ENCODE measurements around the gene ZNF493.

The ZNF493 gene

DNA sequence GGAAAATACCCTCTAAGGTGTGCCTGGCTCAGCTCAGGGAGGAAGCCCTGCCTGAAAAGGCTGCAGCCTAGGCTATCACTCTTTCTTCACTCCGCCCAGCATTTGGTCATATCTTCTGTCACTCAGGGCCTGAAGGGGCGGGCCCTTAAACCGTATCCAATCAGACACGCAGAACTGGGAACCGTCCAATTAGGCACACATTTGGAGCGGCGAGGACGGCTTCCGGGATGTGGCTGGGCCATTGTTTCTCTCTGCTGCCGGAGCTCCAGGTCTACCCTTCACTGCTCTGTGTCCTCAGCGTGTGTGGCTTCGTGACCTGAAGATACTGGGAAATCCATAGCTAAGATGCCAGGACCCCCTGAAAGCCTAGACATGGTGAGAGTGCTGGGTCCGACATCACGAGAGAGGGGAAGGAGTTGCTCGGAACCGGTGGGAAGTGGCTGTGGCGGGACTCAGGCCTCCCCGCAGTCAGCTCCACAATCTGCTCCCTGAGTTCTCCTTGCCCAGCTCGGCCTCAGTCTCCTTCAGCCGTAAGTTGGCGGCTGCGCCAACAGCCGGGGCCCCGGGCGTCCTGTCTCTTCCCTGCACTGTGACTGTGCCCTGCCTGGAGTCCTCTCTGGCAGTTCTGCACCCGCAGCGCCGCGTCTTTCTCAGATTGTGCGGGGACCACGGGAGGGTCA, at the start of gene ZNF493:
ZNF493 (plus strand) TSS at position 241 of the 680 bp plus-strand sequence; CDS start at position 346, 105 bp downstream.
- peak; percentile 82 for DNase-seq (ENCODE audit: low read depth)

DNA sequence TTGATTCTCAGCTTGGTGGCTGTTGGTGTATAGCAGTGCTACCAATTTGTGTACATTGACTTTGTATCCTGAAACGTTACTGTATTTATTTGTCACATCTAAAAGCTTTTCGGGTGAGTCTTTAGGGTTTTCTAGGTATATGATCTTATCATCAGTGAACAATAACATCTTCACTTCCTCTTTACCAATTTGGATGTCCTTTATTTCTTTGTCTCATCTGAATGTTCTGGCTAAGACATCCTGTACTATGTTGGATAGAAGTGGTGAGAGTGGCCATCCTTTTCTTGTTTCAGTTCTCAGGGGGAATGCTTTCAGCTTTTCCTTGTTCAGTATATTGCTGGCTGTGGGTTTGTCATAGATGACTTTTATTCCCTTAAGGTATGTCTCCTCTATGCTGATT, 44.1 kb upstream of the ZNF493 start:
- DNase-seq (ENCODE audit: low read depth) = no peak

DNA sequence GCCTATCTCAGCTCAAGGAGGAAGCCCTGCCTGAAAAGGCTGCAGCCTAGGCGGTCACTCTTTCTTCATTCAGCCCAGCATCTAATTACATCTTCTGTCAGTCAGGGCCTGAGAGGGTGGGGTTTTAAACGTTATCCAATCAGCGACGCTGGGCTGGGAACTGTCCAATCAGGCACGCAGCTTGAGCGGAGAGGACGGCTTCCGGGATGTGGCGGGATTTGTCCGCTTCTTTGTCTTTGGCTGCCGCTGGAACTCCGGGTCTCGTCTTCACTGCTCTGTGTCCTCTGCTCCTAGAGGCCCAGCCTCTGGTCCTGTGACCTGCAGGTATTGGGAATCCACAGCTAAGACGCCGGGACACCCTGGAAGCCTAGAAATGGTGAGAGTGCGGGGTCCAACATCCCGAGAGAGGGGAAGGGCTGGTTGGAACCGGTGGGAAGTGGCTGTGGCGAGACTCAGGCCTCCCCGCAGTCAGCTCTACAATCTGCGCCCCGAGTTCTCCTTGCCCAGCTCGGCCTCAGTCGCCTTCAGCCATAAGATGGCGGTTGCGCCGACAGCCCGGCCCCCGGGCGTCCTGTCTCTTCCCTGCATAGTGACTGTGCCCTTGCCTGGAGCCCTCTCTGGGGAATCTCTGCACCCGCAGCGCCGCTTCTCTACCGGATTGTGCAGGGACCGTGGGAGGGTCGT, 38.0 kb upstream of the ZNF493 start, which contains the start of gene ZNF738:
ZNF738 (plus strand) TSS at position 233 of the 684 bp plus-strand sequence; CDS start at position 374, 141 bp downstream.
- DNase-seq (ENCODE audit: low read depth) = peak; percentile 59

DNA sequence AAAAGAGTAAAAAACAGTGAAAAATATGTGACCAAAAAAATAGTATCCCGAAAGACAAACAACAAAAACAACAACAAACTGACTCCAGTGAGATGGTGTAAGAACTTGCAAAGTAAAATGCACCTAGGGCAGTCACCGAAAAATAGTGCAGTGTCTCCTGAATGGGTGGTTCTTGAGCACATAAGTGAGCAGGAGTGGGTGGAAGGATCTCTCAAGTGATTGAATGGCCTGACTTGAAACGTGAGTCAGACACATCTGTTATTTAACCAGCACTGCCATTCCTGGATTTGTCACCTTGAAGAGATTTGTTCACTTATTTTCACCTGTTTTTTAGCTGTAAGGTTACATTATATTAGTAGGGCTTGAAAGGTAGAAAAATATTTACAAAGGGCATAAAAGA, 34.6 kb upstream of the ZNF493 start:
- no peak for DNase-seq (ENCODE audit: low read depth)

DNA sequence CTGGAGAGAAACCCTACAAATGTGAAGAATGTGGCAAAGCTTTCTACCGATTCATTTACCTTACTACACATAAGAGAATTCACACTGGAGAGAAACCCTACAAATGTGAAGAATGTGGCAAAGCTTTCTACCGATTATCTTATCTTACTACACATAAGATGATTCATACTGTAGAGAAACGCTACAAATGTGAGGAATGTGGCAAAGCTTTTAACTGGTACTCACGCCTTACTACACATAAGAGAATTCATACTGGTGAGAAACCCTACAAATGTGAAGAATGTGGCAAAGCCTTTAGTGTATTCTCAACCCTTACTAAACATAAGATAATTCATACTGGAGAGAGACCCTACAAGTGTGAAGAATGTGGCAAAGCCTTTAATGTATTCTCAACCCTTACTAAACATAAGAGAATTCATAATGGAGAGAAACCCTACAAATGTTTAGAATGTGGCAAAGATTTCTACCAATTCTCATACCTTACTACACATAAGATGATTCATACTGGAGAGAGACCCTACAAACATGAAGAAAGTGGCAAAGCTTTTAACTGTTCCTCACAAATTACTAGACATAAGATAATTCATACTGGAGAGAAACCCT, 12.9 kb upstream of the ZNF493 start:
- no peak for DNase-seq (ENCODE audit: low read depth)

DNA sequence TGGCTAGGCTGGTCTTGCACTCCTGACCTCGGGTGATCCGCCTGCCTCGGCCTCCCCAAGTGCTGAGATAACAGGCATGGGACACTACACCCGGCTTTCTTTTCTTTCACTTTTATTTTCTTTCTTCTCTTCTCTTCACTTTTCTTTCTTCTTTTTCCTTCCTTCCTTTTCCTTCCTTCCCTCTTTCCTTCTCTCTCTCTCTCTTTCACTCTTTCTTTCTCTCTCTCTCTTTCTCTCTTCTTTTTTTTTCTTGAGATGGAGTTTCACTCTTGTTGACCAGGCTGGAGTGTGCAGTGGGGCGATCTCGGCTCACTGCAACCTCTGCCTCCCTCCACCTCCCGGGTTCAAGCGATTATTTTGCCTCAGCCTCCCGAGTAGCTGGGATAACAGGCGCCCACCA, 812 bp upstream of the ZNF493 start:
- DNase-seq (ENCODE audit: low read depth) = no peak

DNA sequence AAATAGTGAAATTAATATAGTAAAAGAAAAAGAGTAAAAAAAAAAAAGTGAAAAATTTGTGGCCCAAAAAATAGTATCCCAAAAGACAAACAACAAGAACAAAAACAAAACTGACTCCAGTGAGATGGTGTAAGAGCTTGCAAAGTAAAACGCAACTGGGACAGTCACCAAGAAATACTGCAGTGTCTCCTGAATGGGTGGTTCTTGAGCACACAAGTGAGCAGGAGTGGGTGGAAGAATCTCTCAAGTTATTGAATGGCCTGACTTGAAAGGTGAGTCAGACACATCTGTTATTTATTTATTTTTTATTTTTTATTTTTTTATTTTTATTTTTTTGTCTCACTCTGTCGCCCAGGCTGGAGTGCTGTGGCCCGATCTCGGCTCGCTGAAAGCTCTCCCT, 1.9 kb downstream of the ZNF493 start:
- no peak for DNase-seq (ENCODE audit: low read depth)

DNA sequence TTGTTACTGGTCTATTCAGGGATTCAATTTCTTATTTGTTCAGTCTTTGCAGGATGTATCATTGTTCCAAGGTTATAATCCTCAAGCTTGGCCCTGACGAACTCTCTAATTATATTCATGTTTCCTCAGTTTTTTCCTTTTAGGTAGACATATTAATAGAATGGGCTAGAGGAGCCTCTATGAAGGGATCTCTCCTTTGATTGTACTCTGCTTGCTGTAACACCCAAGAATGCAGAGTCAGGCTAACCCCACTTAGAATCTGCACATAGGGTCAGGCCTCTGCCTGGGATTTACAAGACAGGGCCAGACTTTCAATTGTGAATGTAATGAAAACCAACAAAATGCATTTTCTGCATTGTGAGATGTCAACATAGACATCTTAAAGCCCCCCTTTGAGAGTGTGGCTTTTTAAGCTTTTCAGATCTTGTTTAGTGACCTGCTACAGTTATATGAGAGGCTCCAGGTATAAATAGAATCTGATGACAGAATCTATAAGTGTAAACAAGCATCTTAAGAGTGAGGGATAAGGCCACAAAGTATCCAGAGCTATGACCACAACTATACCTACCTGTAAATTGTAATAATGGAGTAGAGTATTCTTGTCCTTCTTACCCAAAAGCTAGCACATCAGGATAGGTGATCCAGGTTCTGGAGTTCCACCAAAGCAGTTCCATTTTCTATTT, 5.5 kb downstream of the ZNF493 start:
- DNase-seq (ENCODE audit: low read depth) = no peak

DNA sequence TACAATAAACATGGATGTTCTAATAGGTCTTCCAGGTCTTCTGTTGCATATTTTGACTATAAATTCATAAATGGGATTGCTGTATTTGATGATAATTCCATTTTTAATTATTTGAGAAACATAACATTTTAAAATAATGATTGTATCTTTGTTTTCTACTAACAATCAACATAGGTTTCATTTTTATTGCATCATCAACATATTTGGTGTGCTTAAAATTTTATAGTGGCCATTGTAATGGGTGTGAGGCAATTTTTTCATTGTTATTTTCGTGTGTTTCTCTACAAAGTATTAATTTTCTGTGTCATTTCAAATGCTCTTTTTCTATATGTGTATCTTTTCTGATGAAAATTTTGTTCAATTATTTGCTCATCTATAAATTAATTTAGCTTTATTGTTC, 13.2 kb downstream of the ZNF493 start:
- DNase-seq (ENCODE audit: low read depth) = no peak

DNA sequence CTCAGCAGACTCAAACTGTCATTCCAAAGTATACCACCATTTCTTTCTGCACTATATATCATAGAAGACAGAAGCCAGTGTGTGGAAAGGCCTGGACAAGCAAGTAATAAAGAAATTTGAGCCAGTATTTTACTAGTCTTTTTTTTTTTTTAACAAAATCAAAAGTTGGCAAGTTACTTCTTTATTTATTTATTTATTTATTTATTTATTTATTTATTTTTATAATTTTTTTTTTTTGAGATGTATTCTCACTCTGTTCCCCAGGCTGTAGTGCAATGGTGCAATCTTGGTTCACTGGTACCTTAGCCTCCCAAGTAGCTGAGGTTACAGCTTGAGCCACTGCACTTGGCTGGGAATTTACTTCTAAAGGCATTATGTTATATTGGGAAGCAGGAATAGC, 25.3 kb downstream of the ZNF493 start:
- no peak for DNase-seq (ENCODE audit: low read depth)

DNA sequence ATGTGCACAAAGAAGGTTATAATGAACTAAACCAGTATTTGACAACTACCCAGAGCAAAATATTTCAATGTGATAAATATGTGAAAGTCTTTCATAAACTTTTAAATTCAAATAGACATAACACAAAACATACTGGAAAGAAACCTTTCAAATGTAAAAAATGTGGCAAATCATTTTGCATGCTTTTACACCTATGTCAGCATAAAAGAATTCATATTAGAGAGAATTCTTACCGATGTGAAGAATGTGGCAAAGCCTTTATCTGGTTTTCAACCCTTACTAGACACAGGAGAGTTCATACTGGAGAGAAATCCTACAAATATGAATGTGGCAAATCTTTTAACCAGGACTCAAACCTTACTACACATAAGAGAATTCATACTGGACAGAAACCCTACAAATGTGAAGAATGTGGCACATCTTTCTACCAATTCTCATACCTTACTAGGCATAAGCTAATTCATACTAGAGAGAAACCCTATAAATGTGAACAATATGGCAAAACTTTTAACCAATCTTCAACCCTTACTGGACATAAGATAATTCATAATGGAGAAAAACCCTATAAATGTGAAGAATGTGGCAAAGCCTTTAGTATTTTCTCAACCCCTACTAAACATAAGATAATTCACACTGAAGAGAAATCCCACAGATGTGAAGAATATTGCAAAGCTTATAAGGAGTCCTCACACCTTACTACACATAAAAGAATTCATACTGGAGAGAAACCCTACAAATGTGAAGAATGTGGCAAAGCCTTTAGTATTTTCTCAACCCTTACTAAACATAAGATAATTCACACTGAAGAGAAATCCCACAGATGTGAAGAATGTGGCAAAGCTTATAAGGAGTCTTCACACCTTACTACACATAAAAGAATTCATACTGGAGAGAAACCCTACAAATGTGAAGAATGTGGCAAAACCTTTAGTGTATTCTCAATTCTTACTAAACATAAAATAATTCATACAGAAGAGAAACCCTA, 26.4 kb downstream of the ZNF493 start:
- no peak for DNase-seq (ENCODE audit: low read depth)

DNA sequence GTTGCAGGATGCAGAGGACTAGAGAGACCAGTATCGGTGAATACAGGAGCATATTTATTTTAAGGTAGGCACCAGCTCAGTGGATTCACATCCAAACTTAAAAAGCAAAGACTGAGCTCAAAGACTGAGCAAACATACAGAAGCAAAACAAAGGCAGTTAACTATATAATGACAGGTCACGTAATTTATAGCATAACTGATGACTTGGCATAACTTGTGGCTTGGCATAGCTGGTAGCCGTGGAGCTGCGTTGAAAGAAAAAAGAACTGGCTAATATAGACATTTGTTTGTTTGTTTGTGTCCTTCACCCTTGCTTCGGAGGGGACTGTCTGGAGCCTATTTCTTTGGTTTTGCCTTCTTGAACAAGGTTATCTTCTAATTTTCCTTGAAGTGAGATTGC, 33.7 kb downstream of the ZNF493 start:
- no peak for DNase-seq (ENCODE audit: low read depth)

DNA sequence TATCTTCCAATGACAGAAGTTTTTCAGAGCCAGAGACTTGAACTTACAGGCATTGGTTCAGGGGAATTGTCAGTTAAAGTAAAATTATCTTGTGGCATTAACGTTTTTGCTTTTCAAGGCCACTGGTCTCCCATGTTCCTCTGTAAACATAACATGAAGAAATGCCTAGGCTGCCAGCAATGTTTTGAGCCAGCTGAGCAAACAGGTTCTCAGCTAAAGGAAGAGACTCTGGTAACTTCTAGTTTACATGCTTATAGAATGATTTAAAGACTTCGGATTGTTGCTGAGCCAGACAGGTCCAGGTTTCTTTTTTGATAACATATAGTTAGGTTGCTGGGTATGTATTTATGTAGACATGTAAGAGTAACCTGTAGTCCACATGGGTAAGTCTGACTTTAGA, 35.7 kb downstream of the ZNF493 start:
- no peak for DNase-seq (ENCODE audit: low read depth)

DNA sequence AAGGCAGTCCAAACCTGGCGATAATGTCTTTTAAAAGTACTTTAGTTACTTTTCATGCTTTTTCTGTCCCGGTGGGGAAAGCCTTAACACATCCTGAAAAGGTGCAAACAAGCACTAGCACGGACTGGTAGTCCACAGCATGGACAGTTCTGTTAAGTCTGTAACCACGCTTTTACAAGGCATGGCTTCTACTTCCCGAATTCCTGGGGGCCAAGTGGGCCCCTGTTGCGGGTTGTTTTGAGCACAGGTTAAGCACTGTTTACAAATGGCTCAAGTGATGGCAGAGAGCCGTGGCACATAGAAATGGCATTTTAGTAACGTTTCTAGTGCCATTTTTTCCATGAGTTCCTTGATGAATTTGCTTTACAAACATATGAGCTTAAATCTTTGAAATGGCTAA, 37.6 kb downstream of the ZNF493 start:
- DNase-seq (ENCODE audit: low read depth) = no peak

DNA sequence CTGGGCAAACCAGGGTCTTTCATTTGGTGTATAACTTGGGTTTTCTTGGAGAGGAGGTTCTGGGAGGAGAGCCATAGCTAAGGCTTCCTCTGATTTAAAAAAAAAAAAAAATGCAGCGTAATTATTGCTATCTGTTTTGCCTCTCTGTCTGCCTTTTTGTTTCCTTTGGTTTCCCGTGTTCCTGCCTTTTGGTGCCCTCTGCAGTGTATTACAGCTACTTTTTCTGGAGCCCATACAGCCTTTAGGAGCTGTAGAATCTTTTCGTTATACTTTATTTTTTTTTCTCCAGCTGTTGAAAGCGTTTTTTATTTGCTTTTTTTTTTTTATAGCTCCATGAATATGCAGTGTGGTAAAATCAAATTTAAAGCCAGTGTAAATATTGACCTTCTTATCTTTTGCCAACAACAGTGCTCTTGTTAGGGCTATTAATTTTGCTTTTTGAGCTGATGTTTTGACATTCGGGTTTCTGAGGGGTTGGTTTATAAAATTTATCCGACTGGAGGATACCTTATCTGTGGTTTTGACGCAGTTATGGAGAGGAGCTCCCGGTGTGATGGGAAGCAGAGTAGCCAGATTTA, 38.1 kb downstream of the ZNF493 start:
- no peak for DNase-seq (ENCODE audit: low read depth)

DNA sequence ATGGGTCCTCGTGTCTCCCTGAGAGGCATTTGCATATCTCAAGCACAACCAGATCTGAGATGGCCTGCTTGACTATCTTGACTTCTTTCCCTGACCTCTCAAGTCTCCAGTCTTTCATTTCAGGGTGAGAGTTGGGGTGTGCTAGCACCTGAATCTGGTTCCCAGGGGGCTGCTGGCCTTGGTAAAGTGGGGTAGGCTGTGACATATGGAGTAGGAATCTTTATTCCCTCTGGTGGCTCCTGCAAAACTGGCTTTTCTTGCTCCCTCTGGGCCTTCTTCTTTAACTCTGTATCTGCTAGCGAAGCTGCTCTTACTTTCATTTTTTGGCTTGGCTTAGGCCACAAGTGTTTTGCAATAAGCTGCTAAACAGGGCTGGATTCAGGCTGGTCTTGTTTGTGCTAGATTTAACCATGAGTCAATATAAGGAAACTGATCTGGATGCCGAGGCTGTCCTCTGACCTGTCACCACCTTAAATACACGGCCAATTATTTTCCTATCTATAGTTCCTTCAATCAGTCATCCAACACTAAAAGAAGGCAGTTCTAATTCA, 42.3 kb downstream of the ZNF493 start:
- no peak for DNase-seq (ENCODE audit: low read depth)

DNA sequence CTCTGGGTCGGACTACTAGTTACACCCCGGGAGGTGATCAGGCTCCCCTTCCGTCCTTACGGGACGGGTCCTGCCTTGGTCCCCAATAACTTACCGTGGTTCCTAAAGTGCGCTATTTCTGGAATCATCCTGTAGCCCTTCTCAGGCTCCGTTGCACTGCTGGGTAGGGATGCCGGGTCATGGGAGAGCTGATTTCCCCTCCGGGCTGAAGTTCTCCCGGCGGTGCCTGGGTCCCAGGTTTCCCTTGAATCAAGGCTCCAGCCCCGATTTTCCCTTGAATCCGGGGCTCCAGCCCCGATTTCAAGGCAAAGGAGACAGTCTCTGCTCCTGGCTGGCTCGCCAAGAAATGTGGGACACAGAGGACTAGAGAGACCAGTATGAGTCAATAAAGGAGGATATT, 43.4 kb downstream of the ZNF493 start:
- no peak for DNase-seq (ENCODE audit: low read depth)

DNA sequence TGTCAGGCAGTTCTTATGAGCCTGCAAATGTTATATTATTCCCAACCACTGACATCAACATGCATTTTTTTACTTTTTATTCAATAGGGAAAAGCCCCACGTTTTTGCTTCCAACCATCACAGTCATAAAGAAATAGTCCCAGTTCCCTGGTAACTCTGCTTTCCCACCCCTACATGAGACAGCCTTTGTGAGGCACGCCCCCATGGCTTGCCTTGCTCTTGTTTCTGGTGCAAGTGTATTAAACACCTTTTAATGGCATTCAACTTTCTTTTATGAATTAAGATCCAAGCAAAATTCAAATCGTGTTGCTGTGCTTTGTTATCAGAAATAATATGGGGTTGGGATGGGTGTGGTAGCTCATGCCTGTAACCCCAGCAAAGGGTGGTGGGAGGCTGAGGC, 54.3 kb downstream of the ZNF493 start:
- DNase-seq (ENCODE audit: low read depth) = no peak

DNA sequence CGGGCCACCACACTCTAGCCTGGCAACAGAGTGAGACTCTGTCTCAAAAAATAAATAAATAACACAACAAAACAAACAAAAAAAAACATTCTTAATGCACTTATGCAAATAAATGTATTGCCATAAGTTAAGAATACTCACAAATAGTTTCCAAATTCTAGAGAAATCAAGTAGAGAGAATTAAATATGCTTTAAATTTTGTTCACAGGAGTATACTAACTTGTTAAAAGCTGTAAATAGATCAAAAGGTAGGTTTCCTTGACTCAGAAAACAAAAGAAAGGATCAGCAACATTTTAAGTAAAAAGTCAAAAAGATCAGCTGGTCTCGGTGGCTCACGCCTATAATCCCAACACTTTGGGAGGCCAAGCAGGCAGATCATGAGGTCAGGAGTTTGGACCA, 58.0 kb downstream of the ZNF493 start:
- DNase-seq (ENCODE audit: low read depth) = no peak

DNA sequence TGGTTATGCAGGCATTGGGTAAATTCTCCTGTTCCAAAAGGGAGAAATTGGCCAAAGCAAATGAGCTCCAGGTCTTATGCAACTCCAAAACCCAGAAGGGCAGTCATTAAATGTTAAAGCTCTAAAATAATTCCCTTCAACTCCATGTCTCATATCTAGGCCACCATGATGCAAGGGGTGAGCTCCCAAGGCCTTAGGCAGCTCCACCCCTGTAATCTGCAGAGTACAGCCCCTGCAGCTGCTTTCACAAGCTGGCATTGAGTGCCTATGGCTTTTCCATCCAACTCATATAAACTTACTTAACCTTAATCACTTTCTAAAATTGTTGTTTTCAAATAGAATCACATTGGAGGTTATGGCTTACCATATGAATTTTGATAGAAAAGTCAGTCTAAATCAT, 63.8 kb downstream of the ZNF493 start:
- no peak for DNase-seq (ENCODE audit: low read depth)

DNA sequence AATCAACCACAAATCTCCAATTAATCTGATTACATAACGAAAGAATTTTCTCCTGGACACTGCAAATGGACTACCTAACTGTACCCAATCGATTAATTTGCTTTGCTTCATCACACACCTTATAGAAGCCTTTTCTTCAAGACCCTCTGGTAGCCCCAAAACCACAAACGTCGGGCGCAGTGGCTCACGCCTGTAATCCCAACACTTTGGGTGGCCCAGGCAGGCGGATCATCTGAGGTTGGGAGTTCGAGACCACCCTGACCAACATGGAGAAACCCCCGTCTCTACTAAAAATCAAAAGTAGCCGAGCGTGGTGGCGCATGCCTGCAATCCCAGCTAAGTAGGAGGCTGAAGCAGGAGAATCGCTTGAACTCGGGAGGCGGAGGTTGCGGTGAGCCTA, 65.6 kb downstream of the ZNF493 start:
- no peak for DNase-seq (ENCODE audit: low read depth)

All from stimulated activated CD8-positive, alpha-beta memory T cell treated with anti-CD3 and anti-CD28 coated beads, Interleukin-15, amount 100 ng/mL, for 1 hour (primary cell).